ENCODE measurements around the gene HIGD1A.

The HIGD1A gene

GRCh38 chr3:42843713-42844411 lies 39.6 kb upstream of the HIGD1A start:
- H3K27me3 ChIP-seq (ENCODE audit: insufficient read depth, low read length, poor library complexity), result no peaks in the 10 kb centered on the region
- H3K4me3 ChIP-seq (ENCODE audit: low read length), result no peak overlapping the region
- no peak overlapping the region for H2BK5ac ChIP-seq (ENCODE audit: low read length)
- H2AK5ac ChIP-seq (ENCODE audit: low read length), result no peak overlapping the region
- no peak overlapping the region for H3K4ac ChIP-seq (ENCODE audit: low read depth, low read length)
- H4K8ac ChIP-seq (ENCODE audit: low read depth, low read length), result no peak overlapping the region
- no CpG with 5 or more reads among the region's 6 CpGs for WGBS (ENCODE audit: extremely low coverage, insufficient coverage, low lambda C conversion rate)
- H4K5ac ChIP-seq (ENCODE audit: low read length), result no peak overlapping the region
- no peak overlapping the region for H3K4me2 ChIP-seq (ENCODE audit: low read length)
- H3K56ac ChIP-seq (ENCODE audit: low read length), result no peak overlapping the region
- no peaks in the 10 kb centered on the region for H3K36me3 ChIP-seq (ENCODE audit: control insufficient read depth, insufficient read depth, low read length)
- H3K79me2 ChIP-seq (ENCODE audit: control insufficient read depth, insufficient read depth, low read length), result no peaks in the 10 kb centered on the region
- H3K23ac ChIP-seq (ENCODE audit: low read length), result no peak overlapping the region
- H2BK15ac ChIP-seq (replicated peaks; ENCODE audit: low read depth), result no peak overlapping the region
- no peak for DNase-seq
- H3K79me1 ChIP-seq (ENCODE audit: low read length), result no peaks in the 10 kb centered on the region
- H3K18ac ChIP-seq (ENCODE audit: low read length), result no peak overlapping the region
- no peak overlapping the region for H2BK120ac ChIP-seq (ENCODE audit: low read depth, low read length)
- H3K4me1 ChIP-seq (ENCODE audit: control insufficient read depth, low read depth, low read length), result peaks cover 4% of the 10 kb centered on the region
- H3K27ac ChIP-seq (ENCODE audit: low read depth, low read length), result no peak overlapping the region
- no peak overlapping the region for H3K9ac ChIP-seq (ENCODE audit: low read length)

- Histone ChIP-seq H3K79me1 (ENCODE audit: low read length) (no peaks in the 10 kb centered on the region), H2AK5ac (ENCODE audit: low read length) (no peak overlapping the region), H3K4me1 (ENCODE audit: control insufficient read depth, low read depth, low read length) (peaks cover 4% of the 10 kb centered on the region), H2BK15ac (replicated peaks; ENCODE audit: low read depth) (no peak overlapping the region), H2BK5ac (ENCODE audit: low read length) (no peak overlapping the region), H3K56ac (ENCODE audit: low read length) (no peak overlapping the region), H3K9ac (ENCODE audit: low read length) (no peak overlapping the region), H3K4me2 (ENCODE audit: low read length) (no peak overlapping the region), H3K4me3 (ENCODE audit: low read length) (no peak overlapping the region), H4K8ac (ENCODE audit: low read depth, low read length) (no peak overlapping the region), H3K4ac (ENCODE audit: low read depth, low read length) (no peak overlapping the region), H3K18ac (ENCODE audit: low read length) (no peak overlapping the region), H3K27ac (ENCODE audit: low read depth, low read length) (no peak overlapping the region), H3K27me3 (ENCODE audit: insufficient read depth, low read length, poor library complexity) (no peaks in the 10 kb centered on the region), H3K36me3 (ENCODE audit: control insufficient read depth, insufficient read depth, low read length) (no peaks in the 10 kb centered on the region), H4K5ac (ENCODE audit: low read length) (no peak overlapping the region), H2BK120ac (ENCODE audit: low read depth, low read length) (no peak overlapping the region), H3K23ac (ENCODE audit: low read length) (no peak overlapping the region), H3K79me2 (ENCODE audit: control insufficient read depth, insufficient read depth, low read length) (no peaks in the 10 kb centered on the region)
- DNase-seq, result no peak
- no CpG with 5 or more reads among the region's 1 CpG for WGBS (ENCODE audit: extremely low coverage, insufficient coverage, low lambda C conversion rate)
These were observed 37.0 kb upstream of the HIGD1A start for GRCh38 chr3:42841332-42841731.

GRCh38 chr3:42839616-42840015 lies 35.3 kb upstream of the HIGD1A start:
- H2BK5ac ChIP-seq (ENCODE audit: low read length), result no peak overlapping the region
- DNase-seq, result peak; percentile 75
- no peak overlapping the region for H4K5ac ChIP-seq (ENCODE audit: low read length)
- H3K9ac ChIP-seq (ENCODE audit: low read length), result no peak overlapping the region
- peaks cover 4% of the 10 kb centered on the region for H3K4me1 ChIP-seq (ENCODE audit: control insufficient read depth, low read depth, low read length)
- H3K36me3 ChIP-seq (ENCODE audit: control insufficient read depth, insufficient read depth, low read length), result no peaks in the 10 kb centered on the region
- H3K27ac ChIP-seq (ENCODE audit: low read depth, low read length), result no peak overlapping the region
- H2BK120ac ChIP-seq (ENCODE audit: low read depth, low read length), result no peak overlapping the region
- H3K79me2 ChIP-seq (ENCODE audit: control insufficient read depth, insufficient read depth, low read length), result no peaks in the 10 kb centered on the region
- no peak overlapping the region for H3K4me3 ChIP-seq (ENCODE audit: low read length)
- WGBS (ENCODE audit: extremely low coverage, insufficient coverage, low lambda C conversion rate), result no CpG with 5 or more reads among the region's 7 CpGs
- no peak overlapping the region for H3K4me2 ChIP-seq (ENCODE audit: low read length)
- no peak overlapping the region for H2BK15ac ChIP-seq (replicated peaks; ENCODE audit: low read depth)
- H3K23ac ChIP-seq (ENCODE audit: low read length), result no peak overlapping the region
- no peak overlapping the region for H2AK5ac ChIP-seq (ENCODE audit: low read length)
- no peaks in the 10 kb centered on the region for H3K27me3 ChIP-seq (ENCODE audit: insufficient read depth, low read length, poor library complexity)
- no peak overlapping the region for H3K4ac ChIP-seq (ENCODE audit: low read depth, low read length)
- H3K18ac ChIP-seq (ENCODE audit: low read length), result no peak overlapping the region
- no peak overlapping the region for H3K56ac ChIP-seq (ENCODE audit: low read length)
- no peaks in the 10 kb centered on the region for H3K79me1 ChIP-seq (ENCODE audit: low read length)
- no peak overlapping the region for H4K8ac ChIP-seq (ENCODE audit: low read depth, low read length)

GRCh38 chr3:42838571-42838970 lies 34.3 kb upstream of the HIGD1A start:
- Histone ChIP-seq H3K27ac (ENCODE audit: low read depth, low read length) (no peak overlapping the region), H3K36me3 (ENCODE audit: control insufficient read depth, insufficient read depth, low read length) (no peaks in the 10 kb centered on the region), H3K4me2 (ENCODE audit: low read length) (no peak overlapping the region), H2BK120ac (ENCODE audit: low read depth, low read length) (no peak overlapping the region), H3K4ac (ENCODE audit: low read depth, low read length) (no peak overlapping the region), H2BK5ac (ENCODE audit: low read length) (no peak overlapping the region), H3K23ac (ENCODE audit: low read length) (no peak overlapping the region), H4K8ac (ENCODE audit: low read depth, low read length) (no peak overlapping the region), H3K79me2 (ENCODE audit: control insufficient read depth, insufficient read depth, low read length) (no peaks in the 10 kb centered on the region), H3K18ac (ENCODE audit: low read length) (no peak overlapping the region), H3K4me1 (ENCODE audit: control insufficient read depth, low read depth, low read length) (no peaks in the 10 kb centered on the region), H4K5ac (ENCODE audit: low read length) (no peak overlapping the region), H3K56ac (ENCODE audit: low read length) (no peak overlapping the region), H2BK15ac (replicated peaks; ENCODE audit: low read depth) (no peak overlapping the region), H3K4me3 (ENCODE audit: low read length) (no peak overlapping the region), H3K27me3 (ENCODE audit: insufficient read depth, low read length, poor library complexity) (no peaks in the 10 kb centered on the region), H2AK5ac (ENCODE audit: low read length) (no peak overlapping the region), H3K9ac (ENCODE audit: low read length) (no peak overlapping the region), H3K79me1 (ENCODE audit: low read length) (no peaks in the 10 kb centered on the region)
- no peak for DNase-seq
- whole genome bisulfite sequencing (ENCODE audit: extremely low coverage, insufficient coverage, low lambda C conversion rate), result no CpG with 5 or more reads among the region's 4 CpGs

GRCh38 chr3:42836150-42837123 lies 32.1 kb upstream of the HIGD1A start:
- peak; percentile 39 for DNase-seq
- Histone ChIP-seq H3K4me1 (ENCODE audit: control insufficient read depth, low read depth, low read length) (no peaks in the 10 kb centered on the region), H3K27me3 (ENCODE audit: insufficient read depth, low read length, poor library complexity) (no peaks in the 10 kb centered on the region), H3K23ac (ENCODE audit: low read length) (no peak overlapping the region), H2BK15ac (replicated peaks; ENCODE audit: low read depth) (no peak overlapping the region), H3K79me2 (ENCODE audit: control insufficient read depth, insufficient read depth, low read length) (no peaks in the 10 kb centered on the region), H4K8ac (ENCODE audit: low read depth, low read length) (no peak overlapping the region), H3K18ac (ENCODE audit: low read length) (no peak overlapping the region), H3K4me3 (ENCODE audit: low read length) (no peak overlapping the region), H3K9ac (ENCODE audit: low read length) (no peak overlapping the region), H2AK5ac (ENCODE audit: low read length) (no peak overlapping the region), H2BK5ac (ENCODE audit: low read length) (no peak overlapping the region), H3K4me2 (ENCODE audit: low read length) (no peak overlapping the region), H4K5ac (ENCODE audit: low read length) (no peak overlapping the region), H3K56ac (ENCODE audit: low read length) (no peak overlapping the region), H3K79me1 (ENCODE audit: low read length) (no peaks in the 10 kb centered on the region), H3K4ac (ENCODE audit: low read depth, low read length) (no peak overlapping the region), H3K36me3 (ENCODE audit: control insufficient read depth, insufficient read depth, low read length) (no peaks in the 10 kb centered on the region), H3K27ac (ENCODE audit: low read depth, low read length) (no peak overlapping the region), H2BK120ac (ENCODE audit: low read depth, low read length) (no peak overlapping the region)
- WGBS (ENCODE audit: extremely low coverage, insufficient coverage, low lambda C conversion rate), result no CpG with 5 or more reads among the region's 5 CpGs
